SK-N-SH treated with all-trans-retinoic acid at 6 μM for 48 hours (cell line): ENCODE data around the gene CDC14A.

Source experiments
- ATAC-seq: fragments of 200-7000 bp; cut with Tn5 transposase; 3 replicates; pipeline ENCODE4 v1.9.1; 2020; ENCODE audit warnings: mild to moderate bottlenecking, moderate library complexity
- ARNTL ChIP-seq: fragments of 450-650 bp; formaldehyde crosslinking; IDR thresholded peaks from 2 replicates; pipeline ENCODE4 v1.5.0; 2020; ENCODE audit warnings: low read depth, mild to moderate bottlenecking, moderate library complexity, borderline replicate concordance
- BACH2 ChIP-seq: fragments of 250-450 bp; sonication (Bioruptor Pico); IDR thresholded peaks from 2 replicates; pipeline ENCODE4 v1.9.0; 2021; ENCODE audit warnings: mild to moderate bottlenecking, borderline replicate concordance
- CREB5 ChIP-seq: fragments of 250-450 bp; sonication (Bioruptor Pico); IDR thresholded peaks from 2 replicates; pipeline ENCODE4 v1.5.1; 2020; ENCODE audit warnings: low read depth, mild to moderate bottlenecking, moderate library complexity
- CSDC2 ChIP-seq: fragments of 250-450 bp; sonication (Bioruptor Pico); IDR thresholded peaks from 2 replicates; pipeline ENCODE4 v1.5.0; 2020; ENCODE audit warnings: mild to moderate bottlenecking, moderate library complexity
- ESRRG ChIP-seq: fragments of 250-450 bp; sonication (Bioruptor Pico); IDR thresholded peaks from 2 replicates; pipeline ENCODE4 v1.6.1; 2021; ENCODE audit warnings: mild to moderate bottlenecking
- ISL1 ChIP-seq: fragments of 250-450 bp; sonication (Bioruptor Pico); IDR thresholded peaks from 2 replicates; pipeline ENCODE4 v2.1.2; 2022; ENCODE audit warnings: mild to moderate bottlenecking, moderate library complexity
- OSR1 ChIP-seq: fragments of 250-450 bp; sonication (Bioruptor Pico); IDR thresholded peaks from 2 replicates; pipeline ENCODE4 v1.8.0; 2022; ENCODE audit warnings: moderate library complexity, mild to moderate bottlenecking, inconsistent platforms
- PATZ1 ChIP-seq: fragments of 250-450 bp; sonication (Bioruptor Pico); IDR thresholded peaks from 2 replicates; pipeline ENCODE4 v1.8.0; 2020; ENCODE audit warnings: mild to moderate bottlenecking, moderate library complexity, borderline replicate concordance
- PPARA ChIP-seq: fragments of 250-450 bp; sonication (Bioruptor Pico); IDR thresholded peaks from 2 replicates; pipeline ENCODE4 v1.5.0; 2020; ENCODE audit warnings: mild to moderate bottlenecking, borderline replicate concordance
- RARB ChIP-seq: fragments of 250-450 bp; sonication (Bioruptor Pico); IDR thresholded peaks from 2 replicates; pipeline ENCODE4 v1.8.0; 2021; ENCODE audit warnings: mild to moderate bottlenecking, moderate library complexity
- SNAI2 ChIP-seq: fragments of 250-450 bp; sonication (Bioruptor Pico); IDR thresholded peaks from 2 replicates; pipeline ENCODE4 v1.5.0; 2020; ENCODE audit warnings: mild to moderate bottlenecking, moderate library complexity
- TCF4 ChIP-seq: fragments of 250-450 bp; sonication (Bioruptor Pico); IDR thresholded peaks from 2 replicates; pipeline ENCODE4 v1.8.0; 2021; ENCODE audit warnings: mild to moderate bottlenecking, moderate library complexity, borderline replicate concordance
- TOX ChIP-seq: fragments of 250-450 bp; sonication (Bioruptor Pico); IDR thresholded peaks from 2 replicates; pipeline ENCODE4 v1.8.0; 2021; ENCODE audit warnings: mild to moderate bottlenecking, moderate library complexity, borderline replicate concordance
- ZC3H10 ChIP-seq: fragments of 250-450 bp; sonication (Bioruptor Pico); IDR thresholded peaks from 2 replicates; pipeline ENCODE4 v1.5.1; 2021; ENCODE audit warnings: mild to moderate bottlenecking, moderate library complexity
- ZFP3 ChIP-seq: fragments of 250-450 bp; sonication (Bioruptor Pico); IDR thresholded peaks from 2 replicates; pipeline ENCODE4 v1.5.0; 2020; ENCODE audit warnings: mild to moderate bottlenecking, moderate library complexity
- ZFP30 ChIP-seq: fragments of 450-650 bp; formaldehyde crosslinking; IDR thresholded peaks from 2 replicates; pipeline ENCODE4 v1.5.0; 2022; ENCODE audit warnings: mild to moderate bottlenecking, moderate library complexity
- ZNF565 ChIP-seq: fragments of 450-650 bp; formaldehyde crosslinking; conservative IDR thresholded peaks from 2 replicates; pipeline ENCODE4 v1.5.0; 2020; ENCODE audit warnings: low read depth, mild to moderate bottlenecking, moderate library complexity
- ZNF70 ChIP-seq: fragments of 450-650 bp; formaldehyde crosslinking; IDR thresholded peaks from 2 replicates; pipeline ENCODE4 v1.5.0; 2020; ENCODE audit warnings: mild to moderate bottlenecking, moderate library complexity
- ZNF8 ChIP-seq: fragments of 450-650 bp; formaldehyde crosslinking; IDR thresholded peaks from 2 replicates; pipeline ENCODE4 v1.5.0; 2020; ENCODE audit warnings: mild to moderate bottlenecking, moderate library complexity
- TF ChIP-seq, protein P1 (sequence below): fragments of 250-450 bp; sonication (Bioruptor Pico); IDR thresholded peaks from 2 replicates; pipeline ENCODE4 v1.5.0; 2020; ENCODE audit warnings: mild to moderate bottlenecking, moderate library complexity
- TF ChIP-seq, protein P2 (sequence below): fragments of 250-450 bp; sonication (Bioruptor Pico); IDR thresholded peaks from 2 replicates; pipeline ENCODE4 v1.5.1; 2021; ENCODE audit warnings: mild to moderate bottlenecking, moderate library complexity

CDC14A gene

DNA sequence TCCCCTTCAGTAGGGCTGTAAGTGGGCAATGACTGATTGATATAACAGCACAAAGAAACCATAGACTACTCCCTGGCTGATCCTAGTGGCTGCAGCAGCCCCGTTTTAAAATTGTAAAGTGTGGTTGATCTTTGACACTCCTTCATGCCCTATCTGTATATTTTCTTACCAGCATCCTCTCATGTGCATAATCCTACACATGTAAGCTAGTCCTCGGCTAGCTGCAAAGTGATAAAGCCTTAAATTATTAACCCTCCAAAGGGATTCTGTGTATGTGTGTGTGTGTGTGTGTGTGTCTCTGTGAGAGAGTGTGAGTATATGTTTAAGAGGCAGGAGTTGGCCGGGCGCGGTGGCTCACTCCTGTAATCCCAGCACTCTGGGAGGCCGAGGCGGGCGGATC lies 30.8 kb upstream of the CDC14A start:
- no peak for TF ChIP-seq RARB (CRISPR knock-in tag)
- TF ChIP-seq CSDC2: no peak
- no peak for TF ChIP-seq ESRRG (CRISPR knock-in tag)
- TF ChIP-seq, protein P1, sequence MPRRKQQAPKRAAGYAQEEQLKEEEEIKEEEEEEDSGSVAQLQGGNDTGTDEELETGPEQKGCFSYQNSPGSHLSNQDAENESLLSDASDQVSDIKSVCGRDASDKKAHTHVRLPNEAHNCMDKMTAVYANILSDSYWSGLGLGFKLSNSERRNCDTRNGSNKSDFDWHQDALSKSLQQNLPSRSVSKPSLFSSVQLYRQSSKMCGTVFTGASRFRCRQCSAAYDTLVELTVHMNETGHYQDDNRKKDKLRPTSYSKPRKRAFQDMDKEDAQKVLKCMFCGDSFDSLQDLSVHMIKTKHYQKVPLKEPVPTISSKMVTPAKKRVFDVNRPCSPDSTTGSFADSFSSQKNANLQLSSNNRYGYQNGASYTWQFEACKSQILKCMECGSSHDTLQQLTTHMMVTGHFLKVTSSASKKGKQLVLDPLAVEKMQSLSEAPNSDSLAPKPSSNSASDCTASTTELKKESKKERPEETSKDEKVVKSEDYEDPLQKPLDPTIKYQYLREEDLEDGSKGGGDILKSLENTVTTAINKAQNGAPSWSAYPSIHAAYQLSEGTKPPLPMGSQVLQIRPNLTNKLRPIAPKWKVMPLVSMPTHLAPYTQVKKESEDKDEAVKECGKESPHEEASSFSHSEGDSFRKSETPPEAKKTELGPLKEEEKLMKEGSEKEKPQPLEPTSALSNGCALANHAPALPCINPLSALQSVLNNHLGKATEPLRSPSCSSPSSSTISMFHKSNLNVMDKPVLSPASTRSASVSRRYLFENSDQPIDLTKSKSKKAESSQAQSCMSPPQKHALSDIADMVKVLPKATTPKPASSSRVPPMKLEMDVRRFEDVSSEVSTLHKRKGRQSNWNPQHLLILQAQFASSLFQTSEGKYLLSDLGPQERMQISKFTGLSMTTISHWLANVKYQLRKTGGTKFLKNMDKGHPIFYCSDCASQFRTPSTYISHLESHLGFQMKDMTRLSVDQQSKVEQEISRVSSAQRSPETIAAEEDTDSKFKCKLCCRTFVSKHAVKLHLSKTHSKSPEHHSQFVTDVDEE (CRISPR knock-in tag): no peak
- no peak for TF ChIP-seq OSR1 (CRISPR knock-in tag)
- TF ChIP-seq ZFP30 (CRISPR knock-in tag): no peak
- TF ChIP-seq ZC3H10: no peak
- no peak for TF ChIP-seq BACH2
- no peak for TF ChIP-seq PATZ1 (CRISPR knock-in tag)
- no peak for TF ChIP-seq TCF4
- TF ChIP-seq ZNF565 (CRISPR knock-in tag): no peak
- TF ChIP-seq TOX: no peak
- TF ChIP-seq SNAI2 (CRISPR knock-in tag): no peak
- no peak for TF ChIP-seq PPARA (CRISPR knock-in tag)
- TF ChIP-seq ZNF8 (CRISPR knock-in tag): no peak
- no peak for TF ChIP-seq ISL1
- no peak for TF ChIP-seq ZFP3 (CRISPR knock-in tag)
- TF ChIP-seq ARNTL (CRISPR knock-in tag): no peak
- no peak for ATAC-seq

GRCh38 chr1:100322436-100323211 lies 29.7 kb upstream of the CDC14A start:
- ATAC-seq: no peak
- TF ChIP-seq ISL1: no peak
- no peak for TF ChIP-seq OSR1 (CRISPR knock-in tag)
- TF ChIP-seq, protein P1 (CRISPR knock-in tag): no peak
- no peak for TF ChIP-seq ZC3H10
- no peak for TF ChIP-seq CSDC2
- no peak for TF ChIP-seq CREB5 (CRISPR knock-in tag)
- no peak for TF ChIP-seq ZFP3 (CRISPR knock-in tag)
- no peak for TF ChIP-seq ZNF8 (CRISPR knock-in tag)
- TF ChIP-seq, all 23 proteins: peak for 0

DNA sequence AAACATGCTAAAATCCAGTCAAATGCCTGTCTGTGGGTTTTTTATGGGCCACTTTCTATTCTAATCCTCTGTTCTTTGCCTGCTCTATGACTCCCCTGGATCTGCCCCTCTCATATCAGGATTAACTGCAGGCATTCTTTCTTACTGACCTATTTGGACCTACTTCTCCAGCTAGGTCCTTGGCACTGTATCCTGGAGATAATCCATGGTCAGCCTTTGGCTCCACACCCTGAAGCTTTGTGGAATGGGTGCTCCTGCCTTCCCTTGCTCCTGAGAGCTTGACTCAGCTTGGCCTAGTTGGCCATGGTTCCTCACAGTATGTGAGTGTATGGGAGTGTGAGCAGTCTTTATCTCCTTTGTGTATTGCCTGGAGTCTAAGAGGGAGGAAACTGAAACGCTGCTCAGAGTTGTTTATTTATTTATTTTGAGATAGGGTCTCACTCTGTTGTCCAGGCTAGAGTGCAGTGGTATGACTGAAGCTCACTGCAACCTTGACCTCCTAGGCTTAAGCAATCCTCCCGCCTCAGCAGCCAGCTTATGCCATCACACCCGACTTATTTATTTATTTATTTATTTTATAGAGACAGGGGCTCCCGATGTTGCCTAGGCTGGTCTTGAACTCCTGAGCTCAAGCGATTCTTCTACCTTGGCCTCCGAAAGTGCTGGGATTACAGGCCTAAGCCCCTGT lies 28.7 kb upstream of the CDC14A start:
- ATAC-seq: no peak
- TF ChIP-seq ARNTL (CRISPR knock-in tag) (no peak), BACH2 (no peak), SNAI2 (CRISPR knock-in tag) (no peak), ZFP30 (CRISPR knock-in tag) (no peak), PPARA (CRISPR knock-in tag) (no peak), ZNF70 (CRISPR knock-in tag) (no peak), ESRRG (CRISPR knock-in tag) (no peak), ZNF8 (CRISPR knock-in tag) (no peak), OSR1 (CRISPR knock-in tag) (no peak), TCF4 (no peak), TOX (no peak), ZFP3 (CRISPR knock-in tag) (no peak)
- TF ChIP-seq, protein P1 (CRISPR knock-in tag): no peak
- TF ChIP-seq, protein P2, sequence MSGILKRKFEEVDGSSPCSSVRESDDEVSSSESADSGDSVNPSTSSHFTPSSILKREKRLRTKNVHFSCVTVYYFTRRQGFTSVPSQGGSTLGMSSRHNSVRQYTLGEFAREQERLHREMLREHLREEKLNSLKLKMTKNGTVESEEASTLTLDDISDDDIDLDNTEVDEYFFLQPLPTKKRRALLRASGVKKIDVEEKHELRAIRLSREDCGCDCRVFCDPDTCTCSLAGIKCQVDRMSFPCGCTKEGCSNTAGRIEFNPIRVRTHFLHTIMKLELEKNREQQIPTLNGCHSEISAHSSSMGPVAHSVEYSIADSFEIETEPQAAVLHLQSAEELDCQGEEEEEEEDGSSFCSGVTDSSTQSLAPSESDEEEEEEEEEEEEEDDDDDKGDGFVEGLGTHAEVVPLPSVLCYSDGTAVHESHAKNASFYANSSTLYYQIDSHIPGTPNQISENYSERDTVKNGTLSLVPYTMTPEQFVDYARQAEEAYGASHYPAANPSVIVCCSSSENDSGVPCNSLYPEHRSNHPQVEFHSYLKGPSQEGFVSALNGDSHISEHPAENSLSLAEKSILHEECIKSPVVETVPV (CRISPR knock-in tag): no peak
